ENCODE measurements around the gene SCNN1A.

GRCh38 chr12:6390084-6390799, 14.9 kb upstream of the SCNN1A start:
- TF ChIP-seq CTCF (IDR thresholded peaks at IDR 0.05) = no peak
- TF ChIP-seq EP300 (IDR thresholded peaks at IDR 0.05) = no peak
- TF ChIP-seq POLR2A (IDR thresholded peaks at IDR 0.05) = no peak
